ENCODE data around the gene RAMACL. TPM values are rescaled to one million over a fixed set of nuclear protein-coding genes. Genes with fewer than 3 reads are reported as not detected.

Gene RAMACL
- total and polyA plus RNA-seq, 2 of the 13 experiments (the other 11 are each of a cell fraction or from before 2014, with no cell fraction given), result 0.09 to 0.29 TPM

DNA sequence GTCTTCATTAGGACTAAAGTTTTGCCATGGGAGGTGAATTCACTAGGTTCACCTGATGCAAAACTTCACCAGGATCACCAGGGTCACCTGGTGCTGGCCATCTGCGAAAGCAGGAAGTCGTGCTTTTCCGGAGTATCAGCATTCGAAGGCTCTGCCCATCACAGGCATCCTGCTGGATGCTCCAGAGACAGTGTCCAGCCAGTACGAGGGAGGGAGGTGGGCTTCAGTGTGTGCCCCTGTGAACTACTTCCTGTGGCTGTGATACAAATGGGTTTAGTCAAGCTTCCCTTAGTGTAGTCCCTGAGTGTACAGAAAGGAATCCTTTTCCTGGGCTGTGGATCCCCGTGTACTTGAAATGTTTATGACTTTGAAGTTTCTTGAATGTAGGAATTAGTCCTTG is 44.0 kb upstream of the RAMACL start (continued):
- TF ChIP-seq, protein P1, sequence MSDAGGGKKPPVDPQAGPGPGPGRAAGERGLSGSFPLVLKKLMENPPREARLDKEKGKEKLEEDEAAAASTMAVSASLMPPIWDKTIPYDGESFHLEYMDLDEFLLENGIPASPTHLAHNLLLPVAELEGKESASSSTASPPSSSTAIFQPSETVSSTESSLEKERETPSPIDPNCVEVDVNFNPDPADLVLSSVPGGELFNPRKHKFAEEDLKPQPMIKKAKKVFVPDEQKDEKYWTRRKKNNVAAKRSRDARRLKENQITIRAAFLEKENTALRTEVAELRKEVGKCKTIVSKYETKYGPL (CRISPR knock-in tag; IDR thresholded peaks at IDR 0.05), result no peak
- TF ChIP-seq RXRA (CRISPR knock-in tag; IDR thresholded peaks at IDR 0.05), result no peak
- TF ChIP-seq ZNF510 (CRISPR knock-in tag; IDR thresholded peaks at IDR 0.05; ENCODE audit: low read depth), result no peak

DNA sequence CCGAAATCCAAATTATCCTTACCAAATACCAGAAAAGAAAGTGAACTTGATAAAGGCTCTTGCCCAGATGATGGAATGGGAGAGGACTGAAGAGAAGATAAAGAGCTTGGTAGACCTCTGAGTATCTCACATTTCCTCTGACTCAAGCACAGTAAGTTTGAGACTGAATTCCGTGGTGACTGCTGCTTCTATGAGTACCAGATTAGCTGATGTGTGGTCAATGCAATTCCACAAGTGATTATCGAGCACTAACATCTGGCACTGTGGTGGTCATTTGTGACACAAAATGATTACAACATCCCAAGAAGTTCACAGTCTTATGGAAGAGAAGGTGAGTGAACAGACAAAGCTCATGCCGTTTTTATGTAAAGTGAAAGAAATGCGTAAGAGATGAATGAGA is 43.1 kb upstream of the RAMACL start:
- FAIRE-seq, result no peak

More for the DNA sequence above, 43.1 kb upstream of the RAMACL start:
- no peak overlapping the region for H2AFZ ChIP-seq (ENCODE audit: low read length)
- peaks cover 16 to 79% of the 10 kb centered on the region in 2 experiments for H3K27me3 ChIP-seq (ENCODE audit: control insufficient read depth in 1 of 2, insufficient read depth in 2 of 2, low read length in 2 of 2)
- H3K9ac ChIP-seq (ENCODE audit: insufficient read depth, low read depth, low read length), result no peak overlapping the region
- CTCF ChIA-PET (ENCODE audit: low intra/inter-chr PET ratio, low total read pairs), result no interaction called here
- H3K36me3 ChIP-seq (replicated peaks in 1 of 2; ENCODE audit: control insufficient read depth in 1 of 2, insufficient read depth in 2 of 2, low read length in 2 of 2), result no peaks in the 10 kb centered on the region
- peaks cover 12% of the 10 kb centered on the region for H3K4me1 ChIP-seq (ENCODE audit: insufficient read depth, low read length)
- POLR2A ChIA-PET, result no interaction called here
- intact Hi-C loops (cut with micrococcal nuclease; ENCODE audit: unreplicated experiment) (no loop called here), in situ Hi-C loops (cut with HindIII; ENCODE audit: extremely low pct_ligation_motif_present, low pct_unique_long_range_greater_than_20kb) (no loop called here)
- no peaks in the 10 kb centered on the region for H3K9me3 ChIP-seq (ENCODE audit: low read length)
- TF ChIP-seq GTF3A (CRISPR knock-in tag; conservative IDR thresholded peaks at IDR 0.05), result 0 out of 2 replicates have a peak, but pooled peaks have one; percentile 10
- TF ChIP-seq, protein P2, sequence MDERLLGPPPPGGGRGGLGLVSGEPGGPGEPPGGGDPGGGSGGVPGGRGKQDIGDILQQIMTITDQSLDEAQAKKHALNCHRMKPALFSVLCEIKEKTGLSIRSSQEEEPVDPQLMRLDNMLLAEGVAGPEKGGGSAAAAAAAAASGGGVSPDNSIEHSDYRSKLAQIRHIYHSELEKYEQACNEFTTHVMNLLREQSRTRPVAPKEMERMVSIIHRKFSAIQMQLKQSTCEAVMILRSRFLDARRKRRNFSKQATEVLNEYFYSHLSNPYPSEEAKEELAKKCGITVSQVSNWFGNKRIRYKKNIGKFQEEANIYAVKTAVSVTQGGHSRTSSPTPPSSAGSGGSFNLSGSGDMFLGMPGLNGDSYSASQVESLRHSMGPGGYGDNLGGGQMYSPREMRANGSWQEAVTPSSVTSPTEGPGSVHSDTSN (CRISPR knock-in tag; IDR thresholded peaks at IDR 0.05), result no peak
- H3K79me2 ChIP-seq (ENCODE audit: insufficient read depth, low read length), result no peaks in the 10 kb centered on the region
- DNase-seq (ENCODE audit: low spot score) (no peak), ATAC-seq (no peak)
- H3K27ac ChIP-seq (ENCODE audit: extremely low read length, insufficient read depth, low read length), result no peak overlapping the region
- H3K4me2 ChIP-seq (ENCODE audit: low read depth, low read length), result no peak overlapping the region
- WGBS (ENCODE audit: low lambda C conversion rate), result 15% methylated on average over 5 of the region's 5 CpGs
- no peaks in the 10 kb centered on the region; the same call in 1 of the 2 replicates for H4K20me1 ChIP-seq (ENCODE audit: insufficient read depth, low read length)
- BruUV-seq (replicated peaks), result no TSS peak
- H3K4me3 ChIP-seq (replicated peaks in 1 of 3; ENCODE audit: insufficient read depth in 1 of 3, low read depth in 2 of 3, low read length in 3 of 3), result no peak overlapping the region

All from HepG2 (cell line).